WERI-Rb-1 (cell line): Measurements from ENCODE around the gene ORMDL3.
A peak's percentile ranks its signal among the peaks of the same experiment; 100 is the strongest.

Experiments used
- DNase-seq: peaks from one replicate; pipeline ENCODE4 v3.0.0-alpha.2; 2020
- H3K27ac ChIP-seq: fragments of 250-450 bp; sonication (Bioruptor Pico); 2 replicates; pipeline ENCODE4 v1.5.1; 2020; ENCODE audit warnings: mild to moderate bottlenecking, moderate library complexity
- H3K27me3 ChIP-seq: fragments of 250-450 bp; sonication (Bioruptor Pico); 2 replicates; pipeline ENCODE4 v1.5.1; 2021; ENCODE audit warnings: mild to moderate bottlenecking, low read depth, moderate library complexity; ENCODE audit not compliant: insufficient read depth, severe bottlenecking
- H3K36me3 ChIP-seq: fragments of 250-450 bp; sonication (Bioruptor Pico); 2 replicates; pipeline ENCODE4 v1.5.1; 2020; ENCODE audit warnings: mild to moderate bottlenecking, moderate library complexity
- H3K4me3 ChIP-seq: 2 replicates; pipeline ENCODE4 v1.5.1; 2011; ENCODE audit warnings: low read depth, mild to moderate bottlenecking, control low read depth, low read length
- H3K9me3 ChIP-seq: fragments of 250-450 bp; sonication (Bioruptor Pico); 2 replicates; pipeline ENCODE4 v1.5.1; 2021; ENCODE audit warnings: mild to moderate bottlenecking, moderate library complexity; ENCODE audit not compliant: severe bottlenecking
- CTCF ChIP-seq: IDR thresholded peaks from 2 replicates; pipeline ENCODE4 v1.5.1; 2011; ENCODE audit warnings: low read depth, mild to moderate bottlenecking, control low read depth, inconsistent platforms, low read length

ORMDL3 gene

DNA sequence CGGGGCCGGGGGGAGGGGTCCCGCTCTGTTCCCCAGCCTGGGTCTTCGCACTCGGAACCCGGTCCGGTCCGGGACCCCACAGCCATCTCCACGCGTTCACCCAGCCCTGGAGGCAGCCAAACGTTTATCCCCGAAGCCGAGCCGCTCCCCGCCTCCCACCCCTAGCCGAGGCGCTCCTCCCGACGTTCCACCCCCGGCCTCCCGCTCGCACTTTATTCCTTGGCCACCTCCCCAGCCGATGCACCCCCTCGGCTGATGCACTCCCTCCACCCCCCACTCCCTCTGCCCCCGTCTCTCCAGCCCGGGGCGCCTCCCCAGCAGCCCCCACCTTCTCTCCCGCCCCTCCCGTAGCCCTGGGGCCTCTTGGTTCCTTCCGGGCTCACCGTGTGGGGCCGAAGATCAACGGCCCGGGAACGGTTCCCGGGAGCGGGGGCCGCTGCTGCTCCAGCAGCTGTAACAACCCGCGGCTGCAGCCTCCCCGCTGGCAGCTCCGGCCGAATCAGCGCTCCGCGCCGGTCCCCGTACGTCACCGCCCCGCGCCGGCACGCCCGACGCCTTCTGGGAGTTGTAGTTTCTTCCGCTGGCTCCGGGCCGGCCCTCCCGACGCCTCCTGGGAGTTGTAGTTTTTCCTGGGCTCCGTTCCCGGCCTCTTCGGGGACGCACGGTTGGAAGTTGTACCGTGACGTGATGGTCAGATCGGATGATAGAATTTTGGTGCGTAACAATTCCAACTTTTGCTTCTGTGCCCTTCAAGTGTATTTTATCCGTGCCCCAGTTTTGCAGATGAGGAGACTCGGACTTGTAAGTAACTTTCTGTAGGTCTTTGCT lies at the start of gene ORMDL3, which contains the start of gene LRRC3C:
ORMDL3 (minus strand) TSS at position 501 of the 828 bp plus-strand sequence. CDS start 3,398 bp downstream, outside the sequence.
LRRC3C (plus strand) TSS at position 632 of the 828 bp plus-strand sequence. CDS start 13,792 bp downstream, outside the sequence.
- Histone ChIP-seq H3K4me3 (peak within 1 kb of the TSS; percentile 78), H3K36me3 (peaks cover 14% of the 10 kb centered on the region), H3K27ac (peak within 1 kb of the TSS; percentile 67), H3K27me3 (no peaks in the 10 kb centered on the region), H3K9me3 (no peaks in the 10 kb centered on the region)
- TF ChIP-seq CTCF: no peak
- DNase-seq: peak; percentile 97

- no peak overlapping the region for H3K27ac ChIP-seq
- H3K36me3 ChIP-seq: peaks cover 1% of the 10 kb centered on the region
- DNase-seq: no peak
- no peak overlapping the region for H3K4me3 ChIP-seq
- H3K9me3 ChIP-seq: no peaks in the 10 kb centered on the region
- no peak for TF ChIP-seq CTCF
- H3K27me3 ChIP-seq: no peaks in the 10 kb centered on the region
Observed at GRCh38 chr17:39975801-39976200, 48.4 kb upstream of the ORMDL3 start.

GRCh38 chr17:39974433-39974832 lies 47.0 kb upstream of the ORMDL3 start:
- Histone ChIP-seq H3K4me3 (no peak overlapping the region), H3K9me3 (no peaks in the 10 kb centered on the region), H3K27ac (no peak overlapping the region), H3K36me3 (no peaks in the 10 kb centered on the region), H3K27me3 (no peaks in the 10 kb centered on the region)
- no peak for TF ChIP-seq CTCF
- no peak for DNase-seq

DNA sequence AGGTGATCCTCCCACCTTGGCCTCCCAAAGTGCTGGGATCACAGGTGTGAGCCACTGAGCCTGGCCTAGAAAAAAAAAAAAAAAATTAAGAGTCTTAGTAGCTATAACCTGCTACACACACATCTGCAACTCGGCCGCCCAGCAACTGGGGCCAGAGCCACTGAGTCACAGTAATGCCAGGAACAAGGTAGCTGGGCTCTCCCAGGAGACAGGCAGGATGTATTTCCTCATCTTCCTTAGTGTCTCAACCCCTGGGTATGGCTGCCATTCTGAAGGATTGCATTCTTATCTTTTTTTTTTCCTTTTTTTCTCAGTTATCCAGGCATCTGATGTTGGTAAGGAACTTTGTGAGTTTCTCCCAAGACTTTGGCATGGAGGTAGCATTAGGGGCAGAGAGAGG lies 46.1 kb upstream of the ORMDL3 start:
- no peak for TF ChIP-seq CTCF
- DNase-seq: no peak
- Histone ChIP-seq H3K27ac (no peak overlapping the region), H3K27me3 (no peaks in the 10 kb centered on the region), H3K9me3 (no peaks in the 10 kb centered on the region), H3K36me3 (no peaks in the 10 kb centered on the region), H3K4me3 (no peak overlapping the region)

GRCh38 chr17:39972271-39972670 lies 44.9 kb upstream of the ORMDL3 start:
- Histone ChIP-seq H3K27me3 (no peaks in the 10 kb centered on the region), H3K27ac (no peak overlapping the region), H3K4me3 (no peak overlapping the region), H3K36me3 (no peaks in the 10 kb centered on the region), H3K9me3 (no peaks in the 10 kb centered on the region)
- TF ChIP-seq CTCF: no peak
- DNase-seq: no peak
